Measurements from ENCODE around the gene DENND10.

The DENND10 gene

DNA sequence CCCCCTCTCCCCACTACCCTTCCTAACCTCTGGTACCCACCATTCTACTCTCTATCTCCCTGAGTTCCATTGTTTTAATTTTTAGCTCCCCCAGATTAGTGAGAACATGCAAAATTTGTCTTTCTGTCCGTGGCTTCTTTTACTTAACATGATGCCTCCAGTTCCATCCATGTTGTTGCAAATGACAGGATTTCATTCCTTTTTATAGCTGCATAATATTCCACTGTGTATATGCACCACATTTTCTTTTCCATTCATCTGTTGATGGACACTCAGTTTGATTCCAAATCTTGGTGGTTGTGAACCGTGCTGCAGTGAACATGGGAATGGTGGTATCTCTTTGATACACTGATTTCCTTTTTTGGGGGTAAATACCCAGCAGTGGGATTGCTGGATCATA lies 22.0 kb downstream of the DENND10 start:
- TF ChIP-seq, protein P1, sequence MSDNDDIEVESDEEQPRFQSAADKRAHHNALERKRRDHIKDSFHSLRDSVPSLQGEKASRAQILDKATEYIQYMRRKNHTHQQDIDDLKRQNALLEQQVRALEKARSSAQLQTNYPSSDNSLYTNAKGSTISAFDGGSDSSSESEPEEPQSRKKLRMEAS (IDR thresholded peaks at IDR 0.05) = no peak
- TF ChIP-seq TCF12 (IDR thresholded peaks at IDR 0.05; ENCODE audit: low read depth) (no peak), EP300 (IDR thresholded peaks at IDR 0.05; ENCODE audit: borderline replicate concordance) (no peak), YY1 (IDR thresholded peaks at IDR 0.05; ENCODE audit: low read depth) (no peak), RAD21 (IDR thresholded peaks at IDR 0.05; ENCODE audit: low read depth) (no peak), CREB1 (IDR thresholded peaks at IDR 0.05; ENCODE audit: low read depth) (no peak)
- TF ChIP-seq, protein P2, sequence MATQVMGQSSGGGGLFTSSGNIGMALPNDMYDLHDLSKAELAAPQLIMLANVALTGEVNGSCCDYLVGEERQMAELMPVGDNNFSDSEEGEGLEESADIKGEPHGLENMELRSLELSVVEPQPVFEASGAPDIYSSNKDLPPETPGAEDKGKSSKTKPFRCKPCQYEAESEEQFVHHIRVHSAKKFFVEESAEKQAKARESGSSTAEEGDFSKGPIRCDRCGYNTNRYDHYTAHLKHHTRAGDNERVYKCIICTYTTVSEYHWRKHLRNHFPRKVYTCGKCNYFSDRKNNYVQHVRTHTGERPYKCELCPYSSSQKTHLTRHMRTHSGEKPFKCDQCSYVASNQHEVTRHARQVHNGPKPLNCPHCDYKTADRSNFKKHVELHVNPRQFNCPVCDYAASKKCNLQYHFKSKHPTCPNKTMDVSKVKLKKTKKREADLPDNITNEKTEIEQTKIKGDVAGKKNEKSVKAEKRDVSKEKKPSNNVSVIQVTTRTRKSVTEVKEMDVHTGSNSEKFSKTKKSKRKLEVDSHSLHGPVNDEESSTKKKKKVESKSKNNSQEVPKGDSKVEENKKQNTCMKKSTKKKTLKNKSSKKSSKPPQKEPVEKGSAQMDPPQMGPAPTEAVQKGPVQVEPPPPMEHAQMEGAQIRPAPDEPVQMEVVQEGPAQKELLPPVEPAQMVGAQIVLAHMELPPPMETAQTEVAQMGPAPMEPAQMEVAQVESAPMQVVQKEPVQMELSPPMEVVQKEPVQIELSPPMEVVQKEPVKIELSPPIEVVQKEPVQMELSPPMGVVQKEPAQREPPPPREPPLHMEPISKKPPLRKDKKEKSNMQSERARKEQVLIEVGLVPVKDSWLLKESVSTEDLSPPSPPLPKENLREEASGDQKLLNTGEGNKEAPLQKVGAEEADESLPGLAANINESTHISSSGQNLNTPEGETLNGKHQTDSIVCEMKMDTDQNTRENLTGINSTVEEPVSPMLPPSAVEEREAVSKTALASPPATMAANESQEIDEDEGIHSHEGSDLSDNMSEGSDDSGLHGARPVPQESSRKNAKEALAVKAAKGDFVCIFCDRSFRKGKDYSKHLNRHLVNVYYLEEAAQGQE (IDR thresholded peaks at IDR 0.05; ENCODE audit: low read depth) = no peak

DNA sequence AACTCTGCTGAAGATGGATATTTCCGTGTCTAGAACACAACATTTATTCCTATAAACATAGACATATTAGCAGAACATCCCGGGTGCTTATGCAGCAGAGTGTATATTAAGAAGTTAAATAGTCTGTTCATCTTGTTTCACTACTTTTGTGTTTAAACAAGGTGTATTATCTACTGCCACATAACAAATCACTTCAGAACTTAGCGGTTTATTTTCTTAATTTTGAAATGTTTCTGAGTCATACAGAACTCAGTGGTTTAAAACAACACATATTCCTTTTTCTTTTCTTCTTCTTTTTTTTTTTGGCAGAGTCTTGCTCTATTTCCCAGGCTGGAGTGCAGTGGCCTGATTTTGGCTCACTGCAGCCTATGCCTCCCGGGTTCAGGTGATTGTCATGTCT lies 25.8 kb downstream of the DENND10 start:
- no peak for TF ChIP-seq CREB1 (IDR thresholded peaks at IDR 0.05; ENCODE audit: low read depth)
- TF ChIP-seq ZBTB7A (IDR thresholded peaks at IDR 0.05; ENCODE audit: low read depth) = no peak
- TF ChIP-seq TEAD4 (IDR thresholded peaks at IDR 0.05) = no peak
- TF ChIP-seq TAF1 (IDR thresholded peaks at IDR 0.05; ENCODE audit: low read depth) = no peak
- no peak for TF ChIP-seq RAD21 (IDR thresholded peaks at IDR 0.05; ENCODE audit: low read depth)
- no peak for TF ChIP-seq EP300 (IDR thresholded peaks at IDR 0.05; ENCODE audit: borderline replicate concordance)
- no peak for TF ChIP-seq YY1 (IDR thresholded peaks at IDR 0.05; ENCODE audit: low read depth)
- no peak for TF ChIP-seq TCF12 (IDR thresholded peaks at IDR 0.05; ENCODE audit: low read depth)

DNA sequence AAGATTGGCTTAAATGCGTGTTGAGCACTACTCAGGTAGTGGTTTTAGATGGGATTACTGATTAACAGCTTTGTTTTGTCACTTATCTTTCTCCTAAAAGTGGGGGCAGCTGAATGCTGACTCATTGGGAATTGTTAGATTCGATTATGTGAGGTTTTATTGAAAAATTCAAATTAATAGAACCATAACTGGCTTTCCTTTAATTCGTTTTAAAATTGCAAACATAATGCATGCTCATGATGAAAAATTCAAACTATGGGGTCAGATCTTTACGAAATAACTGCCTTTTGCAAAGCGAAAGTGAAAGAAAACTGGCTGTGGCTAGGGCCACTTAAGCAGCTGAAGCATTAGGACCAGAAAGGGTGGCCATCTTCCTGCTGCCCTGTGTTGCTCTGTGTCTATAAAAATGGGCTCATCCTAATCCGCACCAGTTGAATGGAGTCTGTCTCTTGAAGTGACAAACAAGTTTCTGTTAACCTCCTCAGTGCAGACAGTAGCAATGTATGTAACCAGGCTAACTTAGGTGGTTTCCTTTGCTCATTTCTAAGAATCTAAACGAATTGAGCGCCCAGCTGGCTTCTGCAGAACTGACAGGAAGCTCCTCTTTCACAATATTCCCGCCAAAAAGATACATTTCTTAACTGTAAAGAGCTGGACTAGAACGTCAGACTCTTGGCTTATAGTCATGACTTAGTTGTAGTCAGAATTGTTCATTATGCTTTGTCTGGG lies 27.8 kb downstream of the DENND10 start:
- TF ChIP-seq TEAD4 (IDR thresholded peaks at IDR 0.05) (no peak), CREB1 (IDR thresholded peaks at IDR 0.05; ENCODE audit: low read depth) (no peak), RAD21 (IDR thresholded peaks at IDR 0.05; ENCODE audit: low read depth) (no peak), TCF12 (IDR thresholded peaks at IDR 0.05; ENCODE audit: low read depth) (no peak), CEBPB (IDR thresholded peaks at IDR 0.05) (no peak)
- TF ChIP-seq, protein P3, sequence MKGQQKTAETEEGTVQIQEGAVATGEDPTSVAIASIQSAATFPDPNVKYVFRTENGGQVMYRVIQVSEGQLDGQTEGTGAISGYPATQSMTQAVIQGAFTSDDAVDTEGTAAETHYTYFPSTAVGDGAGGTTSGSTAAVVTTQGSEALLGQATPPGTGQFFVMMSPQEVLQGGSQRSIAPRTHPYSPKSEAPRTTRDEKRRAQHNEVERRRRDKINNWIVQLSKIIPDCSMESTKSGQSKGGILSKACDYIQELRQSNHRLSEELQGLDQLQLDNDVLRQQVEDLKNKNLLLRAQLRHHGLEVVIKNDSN (IDR thresholded peaks at IDR 0.05) = no peak
- TF ChIP-seq, protein P1 (IDR thresholded peaks at IDR 0.05) = no peak

DNA sequence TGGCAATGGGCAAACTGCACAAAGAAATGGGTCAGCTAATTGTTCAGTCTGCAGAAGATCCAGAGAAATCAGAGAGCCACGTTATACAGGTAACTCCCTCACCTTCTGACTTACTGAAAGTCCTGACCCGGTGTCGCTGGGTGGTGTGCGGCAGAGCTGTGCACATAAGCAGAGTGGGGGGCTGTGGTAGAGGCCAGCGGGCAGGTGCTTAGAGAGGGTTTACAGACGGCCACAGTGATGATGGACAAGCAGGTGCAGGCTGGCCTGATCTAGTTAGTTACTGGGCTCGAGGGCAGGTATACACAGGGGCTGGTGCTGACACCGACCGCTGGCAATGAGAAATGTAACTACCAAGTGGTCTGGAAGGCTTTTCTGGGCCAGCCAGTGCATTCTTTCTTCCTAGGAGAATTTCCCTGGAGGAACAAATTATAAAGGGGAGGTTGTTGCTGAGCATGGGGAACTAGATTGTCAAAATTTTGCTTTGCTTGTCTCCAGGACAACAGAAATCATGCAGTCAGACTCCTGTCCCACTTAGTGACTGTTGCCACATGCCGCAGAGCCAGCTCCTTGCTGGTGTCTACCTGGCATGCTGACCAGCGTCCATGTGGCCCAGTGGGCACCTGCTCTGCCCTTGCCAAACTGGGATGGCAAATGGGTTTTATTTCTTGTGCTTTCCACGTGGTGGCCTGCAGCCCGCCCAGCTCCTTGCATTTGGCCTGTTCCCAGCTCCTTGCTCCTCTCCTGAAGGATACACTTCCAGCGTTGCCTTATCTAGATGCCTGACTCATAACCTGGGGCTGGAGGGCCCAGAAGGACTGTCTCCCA lies 28.8 kb downstream of the DENND10 start:
- TF ChIP-seq EP300 (IDR thresholded peaks at IDR 0.05; ENCODE audit: borderline replicate concordance) (no peak), CEBPB (IDR thresholded peaks at IDR 0.05) (no peak)
- TF ChIP-seq, protein P2 (IDR thresholded peaks at IDR 0.05; ENCODE audit: low read depth) = no peak

DNA sequence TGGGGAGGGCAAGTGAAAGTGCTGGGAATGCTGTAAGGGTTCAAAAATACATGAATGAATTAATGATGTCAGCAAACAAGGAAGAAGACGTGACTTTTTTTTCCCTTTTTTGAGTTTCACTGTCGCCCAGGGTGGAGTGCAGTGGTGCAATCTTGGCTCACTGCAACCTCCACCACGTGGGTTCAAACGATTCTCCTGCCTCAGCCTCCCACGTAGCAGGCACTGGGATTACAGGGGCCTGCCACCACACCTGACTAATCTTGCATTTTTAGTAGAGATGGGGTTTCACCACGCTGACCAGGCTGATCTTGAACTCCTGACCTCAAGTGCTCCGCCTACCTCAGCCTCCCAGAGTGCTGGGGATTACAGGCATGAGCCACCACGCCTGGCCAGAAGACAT lies 30.0 kb downstream of the DENND10 start:
- TF ChIP-seq EP300 (IDR thresholded peaks at IDR 0.05; ENCODE audit: borderline replicate concordance) (no peak), CEBPB (IDR thresholded peaks at IDR 0.05) (no peak), EGR1 (IDR thresholded peaks at IDR 0.05) (no peak), RAD21 (IDR thresholded peaks at IDR 0.05; ENCODE audit: low read depth) (no peak), FOXM1 (IDR thresholded peaks at IDR 0.05; ENCODE audit: borderline replicate concordance, low read depth) (no peak), ZBTB7A (IDR thresholded peaks at IDR 0.05; ENCODE audit: low read depth) (no peak), YY1 (IDR thresholded peaks at IDR 0.05; ENCODE audit: low read depth) (no peak), NFIC (IDR thresholded peaks at IDR 0.05) (no peak), CREB1 (IDR thresholded peaks at IDR 0.05; ENCODE audit: low read depth) (no peak), TAF1 (IDR thresholded peaks at IDR 0.05; ENCODE audit: low read depth) (no peak), TEAD4 (IDR thresholded peaks at IDR 0.05) (no peak), TCF12 (IDR thresholded peaks at IDR 0.05; ENCODE audit: low read depth) (no peak)
- TF ChIP-seq, protein P3 (IDR thresholded peaks at IDR 0.05) = no peak
- TF ChIP-seq, protein P1 (IDR thresholded peaks at IDR 0.05) = no peak
- TF ChIP-seq, protein P2 (IDR thresholded peaks at IDR 0.05; ENCODE audit: low read depth) = no peak

Measured in Ishikawa (cell line).